Measurements from ENCODE around the gene GUCA2B.

The GUCA2B gene

DNA sequence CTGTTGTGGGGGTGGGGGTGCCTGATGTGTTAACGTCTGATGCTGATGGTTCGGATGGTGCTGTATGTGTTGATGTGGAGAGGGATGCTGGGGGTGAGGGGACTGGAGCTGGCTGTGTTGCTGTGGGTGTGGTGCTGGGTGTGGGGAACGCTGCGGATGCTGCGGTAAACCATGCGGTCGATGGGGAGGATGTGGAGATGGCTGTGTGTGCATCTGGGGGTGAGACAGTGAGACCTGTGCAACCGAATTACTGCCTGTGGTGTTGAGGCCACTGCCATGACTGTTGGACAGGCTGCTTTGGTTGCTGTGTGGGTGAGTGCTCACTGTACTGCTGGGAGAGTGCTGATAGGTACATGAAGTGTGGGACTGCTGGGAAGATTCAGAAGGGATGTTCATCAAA, 38.1 kb downstream of the GUCA2B start:
- no peak for DNase-seq

DNA sequence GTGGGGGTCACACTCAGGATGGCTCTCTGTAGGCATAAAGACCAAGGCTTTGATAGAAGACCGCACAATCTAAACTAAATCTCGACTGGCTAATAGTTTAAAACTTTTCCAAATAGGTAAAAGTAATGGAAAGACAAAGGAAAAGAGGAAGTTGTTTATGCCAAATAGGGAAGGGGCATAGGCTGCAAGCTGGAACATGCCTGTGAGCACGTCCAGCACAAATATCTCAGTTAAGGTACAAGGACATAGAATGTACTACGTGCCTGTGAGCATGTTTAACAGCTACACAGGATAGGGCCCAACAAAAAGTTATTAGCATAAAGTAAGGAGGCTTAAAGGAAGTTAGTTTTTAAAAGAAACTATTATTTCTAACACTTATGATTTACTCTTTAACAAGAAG, 38.9 kb downstream of the GUCA2B start:
- no peak for DNase-seq

DNA sequence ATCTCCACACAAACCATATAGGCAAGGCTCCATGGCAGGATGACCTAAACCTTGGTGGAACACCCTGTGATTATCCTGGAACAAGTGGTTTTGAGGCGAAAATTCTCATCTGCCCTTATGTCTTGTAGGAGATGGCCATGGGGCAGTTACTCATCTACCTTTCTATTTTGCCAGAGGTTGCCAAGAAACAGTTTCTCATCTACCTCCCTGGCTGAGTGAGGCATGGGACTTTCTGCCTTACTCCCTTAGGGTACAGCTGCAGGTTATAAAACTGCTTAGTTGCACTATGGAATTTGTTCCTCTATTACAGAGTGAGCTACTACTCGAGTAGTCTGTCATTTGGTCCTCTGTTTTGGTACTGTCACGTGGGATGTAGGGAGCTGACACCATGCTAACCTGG, 42.6 kb downstream of the GUCA2B start:
- no peak for DNase-seq

DNA sequence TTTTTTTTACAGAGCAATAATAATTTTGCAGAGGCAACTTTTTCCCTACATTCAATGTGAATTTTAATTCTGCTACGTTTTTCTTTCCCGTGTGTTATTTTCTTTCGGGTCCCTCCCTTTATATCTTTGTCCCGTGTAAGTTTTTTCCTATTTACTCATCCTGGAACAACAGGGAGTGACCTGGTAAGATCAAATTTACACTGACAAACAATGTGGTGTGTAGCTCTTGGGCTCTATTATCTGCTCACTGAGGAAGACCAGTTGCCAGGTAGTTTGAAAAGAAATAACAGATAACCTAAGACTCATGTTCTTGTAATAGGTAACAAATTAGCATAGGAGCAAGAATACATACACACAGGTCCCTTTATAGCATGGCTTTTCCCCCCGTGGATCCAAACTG, 45.0 kb downstream of the GUCA2B start:
- DNase-seq: no peak

DNA sequence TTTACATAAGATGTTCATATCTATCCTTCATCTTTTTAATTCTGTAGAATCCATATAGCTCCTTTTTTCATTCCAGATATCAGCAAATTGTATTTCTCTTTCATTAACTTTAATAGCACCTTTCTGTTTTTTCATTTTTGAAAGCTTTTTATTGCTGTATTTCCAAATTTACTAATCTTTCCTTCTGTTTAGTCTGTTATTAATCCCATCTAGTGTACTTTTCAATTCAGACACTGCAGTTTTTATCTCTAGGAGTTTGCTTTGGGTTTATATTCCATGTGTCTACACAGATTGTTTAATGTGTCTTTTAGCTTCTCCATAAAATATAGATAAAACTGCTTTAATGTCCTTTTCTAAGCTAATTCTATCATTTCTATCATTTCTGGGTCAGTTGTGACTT, 48.8 kb downstream of the GUCA2B start:
- DNase-seq: no peak
